Esophagus squamous epithelium (tissue), 4 donors: ENCODE data around the gene KRTAP5-5.

ENCODE experiments used
- POLR2A ChIP-seq, 4 donors: fragments of 450-650 bp; IDR thresholded peaks; one replicate each; pipeline ENCODE4 v1.6.1; 2017; ENCODE audit warnings: antibody characterized with exemption in 4 of 4, mild to moderate bottlenecking in 4 of 4, moderate library complexity in 3 of 4
- TF ChIP-seq, protein P1 (sequence below), 6 experiments: fragments of 450-650 bp in 4 of 6; fragments of 200-600 bp in 2 of 6; sonication (generic) in 2 of 6; IDR thresholded peaks; one replicate each; pipeline ENCODE4 v1.5.1; 2016 to 2019; ENCODE audit warnings: antibody characterized with exemption in 6 of 6, mild to moderate bottlenecking in 4 of 6, moderate library complexity in 4 of 6

DNA sequence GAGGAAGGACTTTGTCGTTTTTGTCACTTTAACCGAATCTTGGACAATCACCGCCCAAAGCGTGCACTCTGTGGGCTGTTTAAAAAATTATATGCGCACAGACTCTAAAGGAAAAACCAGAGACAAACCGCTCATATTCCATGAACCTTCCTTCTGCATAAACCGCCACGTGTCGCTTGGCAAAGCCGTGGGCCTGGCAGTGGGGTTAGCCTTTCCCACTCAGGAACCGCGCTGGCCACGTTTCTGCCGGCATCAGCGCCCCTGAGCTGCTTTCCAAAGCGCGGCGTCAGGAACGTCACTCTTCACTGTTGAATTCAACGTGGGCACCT is 22.8 kb downstream of the KRTAP5-5 start:
- no peak for TF ChIP-seq POLR2A (IDR thresholded peaks at IDR 0.05)
- TF ChIP-seq, protein P1, sequence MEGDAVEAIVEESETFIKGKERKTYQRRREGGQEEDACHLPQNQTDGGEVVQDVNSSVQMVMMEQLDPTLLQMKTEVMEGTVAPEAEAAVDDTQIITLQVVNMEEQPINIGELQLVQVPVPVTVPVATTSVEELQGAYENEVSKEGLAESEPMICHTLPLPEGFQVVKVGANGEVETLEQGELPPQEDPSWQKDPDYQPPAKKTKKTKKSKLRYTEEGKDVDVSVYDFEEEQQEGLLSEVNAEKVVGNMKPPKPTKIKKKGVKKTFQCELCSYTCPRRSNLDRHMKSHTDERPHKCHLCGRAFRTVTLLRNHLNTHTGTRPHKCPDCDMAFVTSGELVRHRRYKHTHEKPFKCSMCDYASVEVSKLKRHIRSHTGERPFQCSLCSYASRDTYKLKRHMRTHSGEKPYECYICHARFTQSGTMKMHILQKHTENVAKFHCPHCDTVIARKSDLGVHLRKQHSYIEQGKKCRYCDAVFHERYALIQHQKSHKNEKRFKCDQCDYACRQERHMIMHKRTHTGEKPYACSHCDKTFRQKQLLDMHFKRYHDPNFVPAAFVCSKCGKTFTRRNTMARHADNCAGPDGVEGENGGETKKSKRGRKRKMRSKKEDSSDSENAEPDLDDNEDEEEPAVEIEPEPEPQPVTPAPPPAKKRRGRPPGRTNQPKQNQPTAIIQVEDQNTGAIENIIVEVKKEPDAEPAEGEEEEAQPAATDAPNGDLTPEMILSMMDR (IDR thresholded peaks at IDR 0.05), result no peak
